ENCODE data around the gene SNX24.

Gene SNX24

DNA sequence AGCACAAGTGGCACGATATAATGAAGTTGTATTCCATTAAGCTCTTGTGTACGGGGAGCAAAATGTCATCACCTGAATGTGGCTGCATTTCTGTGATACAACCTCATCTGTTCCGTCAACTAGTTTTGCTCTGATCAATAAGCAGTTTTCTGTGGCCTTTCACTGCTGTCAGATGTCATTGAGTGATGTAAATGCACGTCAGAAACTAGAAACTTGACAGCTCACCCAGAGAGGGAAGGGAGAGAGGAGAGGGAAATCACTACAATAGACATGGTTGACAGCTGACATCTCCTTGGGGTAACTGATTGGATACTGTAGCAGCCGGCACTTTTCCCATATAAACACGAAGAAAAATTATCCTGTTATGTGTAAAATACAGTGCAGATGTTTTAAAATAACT, 62.7 kb downstream of the SNX24 start:
- H3K9me3 ChIP-seq (ENCODE audit: control insufficient read depth, insufficient read depth, low read depth, low read length) = no peaks in the 10 kb centered on the region
- H3K4me3 ChIP-seq (ENCODE audit: low read depth, low read length) = no peak overlapping the region
- TF ChIP-seq ZXDB (tag by site-specific recombination; IDR thresholded peaks at IDR 0.05) (no peak), ZNF555 (tag by site-specific recombination; conservative IDR thresholded peaks at IDR 0.05) (no peak), WT1 (tag by site-specific recombination; IDR thresholded peaks at IDR 0.05) (no peak), ZBTB17 (tag by site-specific recombination; IDR thresholded peaks at IDR 0.05) (no peak), ZNF670 (tag by site-specific recombination; IDR thresholded peaks at IDR 0.05; ENCODE audit: low read depth) (no peak), ZNF138 (tag by site-specific recombination; IDR thresholded peaks at IDR 0.05; ENCODE audit: borderline replicate concordance) (no peak), ZSCAN5A (tag by site-specific recombination; IDR thresholded peaks at IDR 0.05) (no peak), ZIC2 (tag by site-specific recombination; IDR thresholded peaks at IDR 0.05) (no peak)
- TF ChIP-seq, protein P1, sequence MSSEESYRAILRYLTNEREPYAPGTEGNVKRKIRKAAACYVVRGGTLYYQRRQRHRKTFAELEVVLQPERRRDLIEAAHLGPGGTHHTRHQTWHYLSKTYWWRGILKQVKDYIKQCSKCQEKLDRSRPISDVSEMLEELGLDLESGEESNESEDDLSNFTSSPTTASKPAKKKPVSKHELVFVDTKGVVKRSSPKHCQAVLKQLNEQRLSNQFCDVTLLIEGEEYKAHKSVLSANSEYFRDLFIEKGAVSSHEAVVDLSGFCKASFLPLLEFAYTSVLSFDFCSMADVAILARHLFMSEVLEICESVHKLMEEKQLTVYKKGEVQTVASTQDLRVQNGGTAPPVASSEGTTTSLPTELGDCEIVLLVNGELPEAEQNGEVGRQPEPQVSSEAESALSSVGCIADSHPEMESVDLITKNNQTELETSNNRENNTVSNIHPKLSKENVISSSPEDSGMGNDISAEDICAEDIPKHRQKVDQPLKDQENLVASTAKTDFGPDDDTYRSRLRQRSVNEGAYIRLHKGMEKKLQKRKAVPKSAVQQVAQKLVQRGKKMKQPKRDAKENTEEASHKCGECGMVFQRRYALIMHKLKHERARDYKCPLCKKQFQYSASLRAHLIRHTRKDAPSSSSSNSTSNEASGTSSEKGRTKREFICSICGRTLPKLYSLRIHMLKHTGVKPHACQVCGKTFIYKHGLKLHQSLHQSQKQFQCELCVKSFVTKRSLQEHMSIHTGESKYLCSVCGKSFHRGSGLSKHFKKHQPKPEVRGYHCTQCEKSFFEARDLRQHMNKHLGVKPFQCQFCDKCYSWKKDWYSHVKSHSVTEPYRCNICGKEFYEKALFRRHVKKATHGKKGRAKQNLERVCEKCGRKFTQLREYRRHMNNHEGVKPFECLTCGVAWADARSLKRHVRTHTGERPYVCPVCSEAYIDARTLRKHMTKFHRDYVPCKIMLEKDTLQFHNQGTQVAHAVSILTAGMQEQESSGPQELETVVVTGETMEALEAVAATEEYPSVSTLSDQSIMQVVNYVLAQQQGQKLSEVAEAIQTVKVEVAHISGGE (tag by site-specific recombination; conservative IDR thresholded peaks at IDR 0.05; ENCODE audit: low read depth) = no peak
- no peak overlapping the region for H3K27ac ChIP-seq (ENCODE audit: extremely low read depth, low read depth, low read length)
- ChIA-PET POLR2A (no interaction called here), CTCF (interaction anchor here (0.7 kb wide), 1 partner anchor 392 kb away, joined by 3 read pairs; no protein-coding TSS in a partner anchor)
- peaks cover 9% of the 10 kb centered on the region for H3K4me1 ChIP-seq (ENCODE audit: control insufficient read depth, insufficient read depth, low read length)
- no peaks in the 10 kb centered on the region for H3K36me3 ChIP-seq (ENCODE audit: control insufficient read depth in 2 of 2, insufficient read depth in 1 of 2, low read length in 2 of 2)

DNA sequence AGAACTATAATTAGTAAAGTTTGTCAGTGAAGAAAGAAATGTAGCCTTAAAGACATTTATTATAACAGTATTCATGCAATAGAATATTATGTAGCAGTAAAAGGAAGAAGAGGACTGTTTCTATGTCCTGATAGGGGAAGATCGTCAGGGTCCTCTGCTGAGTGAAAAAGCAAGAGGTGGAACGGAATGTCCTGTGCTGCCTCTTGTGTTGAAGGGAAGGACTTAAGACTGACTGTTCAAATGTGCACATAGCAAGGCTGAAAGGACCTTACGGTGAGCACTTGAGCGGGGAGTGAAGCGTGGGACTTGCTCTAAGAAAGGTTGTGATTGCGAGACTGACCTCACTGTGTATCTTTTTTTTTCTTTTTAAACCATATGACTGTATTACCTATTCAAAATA, 63.2 kb downstream of the SNX24 start:
- Histone ChIP-seq H3K36me3 (ENCODE audit: control insufficient read depth in 2 of 2, insufficient read depth in 1 of 2, low read length in 2 of 2) (no peaks in the 10 kb centered on the region), H3K4me3 (ENCODE audit: low read depth, low read length) (no peak overlapping the region), H3K27ac (ENCODE audit: extremely low read depth, low read depth, low read length) (no peak overlapping the region), H3K4me1 (ENCODE audit: control insufficient read depth, insufficient read depth, low read length) (peaks cover 9% of the 10 kb centered on the region), H3K9me3 (ENCODE audit: control insufficient read depth, insufficient read depth, low read depth, low read length) (no peaks in the 10 kb centered on the region)
- ChIA-PET POLR2A (no interaction called here), CTCF (interaction anchor here (0.7 kb wide), 1 partner anchor 392 kb away, joined by 3 read pairs; no protein-coding TSS in a partner anchor)
- TF ChIP-seq KLF9 (tag by site-specific recombination; IDR thresholded peaks at IDR 0.05; ENCODE audit: low read depth) (no peak), ZNF146 (tag by site-specific recombination; IDR thresholded peaks at IDR 0.05) (no peak), ZFP69B (tag by site-specific recombination; IDR thresholded peaks at IDR 0.05) (no peak)
- TF ChIP-seq, protein P2, sequence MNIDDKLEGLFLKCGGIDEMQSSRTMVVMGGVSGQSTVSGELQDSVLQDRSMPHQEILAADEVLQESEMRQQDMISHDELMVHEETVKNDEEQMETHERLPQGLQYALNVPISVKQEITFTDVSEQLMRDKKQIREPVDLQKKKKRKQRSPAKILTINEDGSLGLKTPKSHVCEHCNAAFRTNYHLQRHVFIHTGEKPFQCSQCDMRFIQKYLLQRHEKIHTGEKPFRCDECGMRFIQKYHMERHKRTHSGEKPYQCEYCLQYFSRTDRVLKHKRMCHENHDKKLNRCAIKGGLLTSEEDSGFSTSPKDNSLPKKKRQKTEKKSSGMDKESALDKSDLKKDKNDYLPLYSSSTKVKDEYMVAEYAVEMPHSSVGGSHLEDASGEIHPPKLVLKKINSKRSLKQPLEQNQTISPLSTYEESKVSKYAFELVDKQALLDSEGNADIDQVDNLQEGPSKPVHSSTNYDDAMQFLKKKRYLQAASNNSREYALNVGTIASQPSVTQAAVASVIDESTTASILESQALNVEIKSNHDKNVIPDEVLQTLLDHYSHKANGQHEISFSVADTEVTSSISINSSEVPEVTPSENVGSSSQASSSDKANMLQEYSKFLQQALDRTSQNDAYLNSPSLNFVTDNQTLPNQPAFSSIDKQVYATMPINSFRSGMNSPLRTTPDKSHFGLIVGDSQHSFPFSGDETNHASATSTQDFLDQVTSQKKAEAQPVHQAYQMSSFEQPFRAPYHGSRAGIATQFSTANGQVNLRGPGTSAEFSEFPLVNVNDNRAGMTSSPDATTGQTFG (tag by site-specific recombination; IDR thresholded peaks at IDR 0.05; ENCODE audit: borderline replicate concordance) = no peak

DNA sequence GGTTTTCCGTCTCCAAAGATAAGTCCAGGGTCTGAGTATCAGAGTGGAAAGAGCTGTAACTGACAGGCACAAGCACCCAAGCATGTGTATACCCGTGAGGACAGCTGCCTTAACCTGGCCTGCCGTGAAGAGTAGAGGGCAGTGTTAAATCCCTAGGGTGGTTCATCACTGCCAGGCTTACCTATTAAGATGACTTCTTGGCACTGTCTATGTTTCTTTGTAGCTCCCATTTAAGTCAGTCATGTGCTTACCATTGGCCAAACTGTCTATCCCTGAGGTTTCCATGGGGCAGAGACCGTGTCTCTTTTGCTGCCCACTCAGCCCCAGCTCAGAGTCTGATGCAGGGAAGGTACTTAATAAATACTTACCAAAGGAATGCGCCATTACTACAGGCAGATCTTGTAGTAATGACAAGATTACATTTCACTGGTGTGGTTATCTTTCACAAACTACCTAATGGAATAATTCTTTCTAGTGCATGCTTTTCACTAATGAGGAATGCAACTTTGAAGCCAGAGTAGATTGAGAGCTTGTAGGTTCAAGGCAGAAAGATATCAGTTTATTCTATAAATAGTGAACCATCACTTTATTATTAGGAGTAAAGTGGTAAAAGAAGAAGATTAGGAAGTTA, 64.2 kb downstream of the SNX24 start:
- no peak overlapping the region for H3K27ac ChIP-seq (ENCODE audit: extremely low read depth, low read depth, low read length)
- H3K9me3 ChIP-seq (ENCODE audit: control insufficient read depth, insufficient read depth, low read depth, low read length) = no peaks in the 10 kb centered on the region
- peaks cover 9% of the 10 kb centered on the region for H3K4me1 ChIP-seq (ENCODE audit: control insufficient read depth, insufficient read depth, low read length)
- H3K4me3 ChIP-seq (ENCODE audit: low read depth, low read length) = no peak overlapping the region
- CTCF ChIA-PET = interaction anchor here (0.5 to 1.1 kb wide), 4 partner anchors 13 to 123 kb away, joined by 3 to 4 read pairs (median 4); no protein-coding TSS in a partner anchor
- H3K36me3 ChIP-seq (ENCODE audit: control insufficient read depth in 2 of 2, insufficient read depth in 1 of 2, low read length in 2 of 2) = no peaks in the 10 kb centered on the region
- POLR2A ChIA-PET = interaction anchor here (0.5 kb wide), 1 partner anchor 661 kb away, joined by 3 read pairs; no protein-coding TSS in a partner anchor
- TF ChIP-seq ZNF521 (tag by site-specific recombination; IDR thresholded peaks at IDR 0.05) (no peak), ZNF335 (tag by site-specific recombination; conservative IDR thresholded peaks at IDR 0.05) (no peak), ZBTB21 (tag by site-specific recombination; IDR thresholded peaks at IDR 0.05) (no peak), ZNF549 (tag by site-specific recombination; IDR thresholded peaks at IDR 0.05) (no peak), SETDB1 (IDR thresholded peaks at IDR 0.05; ENCODE audit: insufficient read length, low read length) (no peak)
- TF ChIP-seq, protein P3, sequence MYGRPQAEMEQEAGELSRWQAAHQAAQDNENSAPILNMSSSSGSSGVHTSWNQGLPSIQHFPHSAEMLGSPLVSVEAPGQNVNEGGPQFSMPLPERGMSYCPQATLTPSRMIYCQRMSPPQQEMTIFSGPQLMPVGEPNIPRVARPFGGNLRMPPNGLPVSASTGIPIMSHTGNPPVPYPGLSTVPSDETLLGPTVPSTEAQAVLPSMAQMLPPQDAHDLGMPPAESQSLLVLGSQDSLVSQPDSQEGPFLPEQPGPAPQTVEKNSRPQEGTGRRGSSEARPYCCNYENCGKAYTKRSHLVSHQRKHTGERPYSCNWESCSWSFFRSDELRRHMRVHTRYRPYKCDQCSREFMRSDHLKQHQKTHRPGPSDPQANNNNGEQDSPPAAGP (tag by site-specific recombination; IDR thresholded peaks at IDR 0.05) = no peak
- TF ChIP-seq, protein P4, sequence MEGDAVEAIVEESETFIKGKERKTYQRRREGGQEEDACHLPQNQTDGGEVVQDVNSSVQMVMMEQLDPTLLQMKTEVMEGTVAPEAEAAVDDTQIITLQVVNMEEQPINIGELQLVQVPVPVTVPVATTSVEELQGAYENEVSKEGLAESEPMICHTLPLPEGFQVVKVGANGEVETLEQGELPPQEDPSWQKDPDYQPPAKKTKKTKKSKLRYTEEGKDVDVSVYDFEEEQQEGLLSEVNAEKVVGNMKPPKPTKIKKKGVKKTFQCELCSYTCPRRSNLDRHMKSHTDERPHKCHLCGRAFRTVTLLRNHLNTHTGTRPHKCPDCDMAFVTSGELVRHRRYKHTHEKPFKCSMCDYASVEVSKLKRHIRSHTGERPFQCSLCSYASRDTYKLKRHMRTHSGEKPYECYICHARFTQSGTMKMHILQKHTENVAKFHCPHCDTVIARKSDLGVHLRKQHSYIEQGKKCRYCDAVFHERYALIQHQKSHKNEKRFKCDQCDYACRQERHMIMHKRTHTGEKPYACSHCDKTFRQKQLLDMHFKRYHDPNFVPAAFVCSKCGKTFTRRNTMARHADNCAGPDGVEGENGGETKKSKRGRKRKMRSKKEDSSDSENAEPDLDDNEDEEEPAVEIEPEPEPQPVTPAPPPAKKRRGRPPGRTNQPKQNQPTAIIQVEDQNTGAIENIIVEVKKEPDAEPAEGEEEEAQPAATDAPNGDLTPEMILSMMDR (tag by site-specific recombination; IDR thresholded peaks at IDR 0.05) = no peak

All from HEK293 (cell line).